ENCODE results near the gene NFYB. TPM values are rescaled to one million over a fixed set of nuclear protein-coding genes. Genes with fewer than 3 reads are reported as not detected.

NFYB gene
- total and polyA plus RNA-seq, 9 of the 15 experiments (the other 6 are each of a cell fraction or from before 2014, with no cell fraction given), result 14.5 to 51.5 (median 32.3) TPM

DNA sequence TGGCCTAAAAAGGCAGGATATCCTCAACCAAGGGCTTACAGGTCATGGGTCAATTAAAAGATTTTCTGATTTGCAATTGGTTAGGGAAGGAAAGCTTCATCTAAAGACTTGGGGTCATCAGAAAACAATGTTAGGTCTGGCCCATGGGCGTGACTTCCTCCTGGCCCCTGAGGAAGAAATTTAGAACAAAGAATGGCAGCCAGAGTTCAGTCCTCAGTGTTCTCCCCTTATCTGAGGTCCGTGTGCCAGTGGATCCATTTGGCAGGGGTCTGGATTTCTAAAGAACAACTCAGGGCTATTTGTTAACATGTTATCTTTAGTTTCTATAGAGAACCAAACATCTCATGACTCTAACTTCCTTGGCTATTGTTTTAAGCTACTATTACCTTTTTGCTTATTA lies 27.8 kb upstream of the NFYB start:
- ChIA-PET POLR2A (interaction anchor here (0.6 to 1.0 kb wide), 3 partner anchors 10 to 910 kb away, joined by 3 to 4 read pairs (median 3); no protein-coding TSS in a partner anchor), CTCF (ENCODE audit: low intra/inter-chr PET ratio) (no interaction called here)
- Histone ChIP-seq H2AFZ (ENCODE audit: low read depth, low read length) (no peak overlapping the region), H3K79me2 (ENCODE audit: control insufficient read depth, insufficient read depth, low read length) (no peaks in the 10 kb centered on the region), H3K4me2 (ENCODE audit: insufficient read depth, low read length) (no peak overlapping the region), H3K9me1 (ENCODE audit: control insufficient read depth, insufficient read depth, low read length) (no peaks in the 10 kb centered on the region), H3K27me3 (ENCODE audit: control insufficient read depth in 2 of 2, insufficient read depth in 2 of 2, low read length in 2 of 2) (no peaks in the 10 kb centered on the region), H3K27ac (ENCODE audit: extremely low read depth, low read depth, low read length) (no peak overlapping the region), H3K36me3 (ENCODE audit: control insufficient read depth, insufficient read depth, low read length) (no peaks in the 10 kb centered on the region), H3K9me3 (replicated peaks; ENCODE audit: control insufficient read depth, insufficient read depth, low read depth, low read length) (no peaks in the 10 kb centered on the region), H3K9ac (ENCODE audit: insufficient read depth in 1 of 2, low read depth in 2 of 2, low read length in 2 of 2) (no peak overlapping the region), H3K4me1 (replicated peaks in 1 of 2; ENCODE audit: control insufficient read depth in 2 of 2, insufficient read depth in 2 of 2, low read length in 2 of 2) (no peaks in the 10 kb centered on the region), H3K4me3 (no peak overlapping the region), H4K20me1 (replicated peaks; ENCODE audit: control insufficient read depth, insufficient read depth, low read length) (no peaks in the 10 kb centered on the region)
- FAIRE-seq, result no peak
- DNase-seq (ENCODE audit: extremely low read depth in 1 of 4, low spot score in 3 of 4), result no peak
- in situ Hi-C loops (cut with MboI) (no loop called here), intact Hi-C loops (cut with micrococcal nuclease) (loop anchor here (1.0 to 2.0 kb wide), 2 partner anchors 57 to 108 kb away; no protein-coding TSS in a partner anchor)
- ATAC-seq, result no peak
- WGBS (ENCODE audit: insufficient coverage, low coverage, missing lambda C conversion rate), result 8% methylated on average over 2 of the region's 2 CpGs
- TF ChIP-seq FOXK1 (CRISPR knock-in tag; IDR thresholded peaks at IDR 0.05; ENCODE audit: borderline replicate concordance), result no peak
- TF ChIP-seq SRSF1 (IDR thresholded peaks at IDR 0.05; ENCODE audit: low read depth, low read length), result no peak
- no peak for TF ChIP-seq SETDB1 (IDR thresholded peaks at IDR 0.05; ENCODE audit: low read length)
- TF ChIP-seq FOXA1 (IDR thresholded peaks at IDR 0.05; ENCODE audit: borderline replicate concordance), result no peak
- TF ChIP-seq TCF7L2 (IDR thresholded peaks at IDR 0.05; ENCODE audit: low read depth, low read length), result no peak
- TF ChIP-seq KLF1 (tag; IDR thresholded peaks at IDR 0.05), result no peak
- no peak for TF ChIP-seq DIDO1 (tag; IDR thresholded peaks at IDR 0.05; ENCODE audit: low read depth)
- no peak for TF ChIP-seq CBFA2T2 (conservative IDR thresholded peaks at IDR 0.05)
- no peak for TF ChIP-seq SRF (CRISPR knock-in tag; IDR thresholded peaks at IDR 0.05)
- no peak for TF ChIP-seq BRD4 (IDR thresholded peaks at IDR 0.05)
- no peak for TF ChIP-seq ZNF23 (CRISPR knock-in tag; IDR thresholded peaks at IDR 0.05)
- no peak for TF ChIP-seq MXI1 (IDR thresholded peaks at IDR 0.05; ENCODE audit: low read depth, low read length)
- no TSS peak for BruUV-seq (replicated peaks)

All from K562 (cell line).